GM12878 (cell line): ENCODE results near the gene ZNF407.

Experiments
- CREB1 ChIP-seq: IDR thresholded peaks from 2 replicates; pipeline ENCODE4 v1.6.1; 2012; ENCODE audit warnings: low read depth, mild to moderate bottlenecking, inconsistent platforms
- CREM ChIP-seq: IDR thresholded peaks from 2 replicates; pipeline ENCODE4 v1.6.1; 2014; ENCODE audit warnings: antibody characterized with exemption, low read depth
- EP300 ChIP-seq, 2 experiments: fragments of 150-350 bp in 1 of 2; IDR thresholded peaks; 2 replicates each; pipeline ENCODE4 v1.6.1; 2011 to 2012; ENCODE audit warnings: low read depth in 2 of 2, low read length in 2 of 2, borderline replicate concordance in 1 of 2, improper control_type of control experiment in 1 of 2, inconsistent platforms in 1 of 2; ENCODE audit not compliant: control insufficient read depth in 1 of 2
- JUND ChIP-seq: IDR thresholded peaks from 2 replicates; pipeline ENCODE4 v1.6.1; 2012; ENCODE audit warnings: low read depth, mild to moderate bottlenecking, low read length, improper control_type of control experiment, moderate library complexity
- MYC ChIP-seq: IDR thresholded peaks from 2 replicates; pipeline ENCODE4 v1.6.1; 2011; ENCODE audit warnings: mild to moderate bottlenecking, low read length, moderate library complexity, inconsistent platforms; ENCODE audit not compliant: insufficient read depth, insufficient replicate concordance, insufficient read length, severe bottlenecking
- NBN ChIP-seq: fragments of 450-650 bp; IDR thresholded peaks from 2 replicates; pipeline ENCODE4 v1.6.1; 2016
- NRF1 ChIP-seq: conservative IDR thresholded peaks from 2 replicates; pipeline ENCODE4 v1.6.1; 2011; ENCODE audit warnings: mild to moderate bottlenecking, low read depth, low read length, improper control_type of control experiment
- POLR2A ChIP-seq: IDR thresholded peaks from 2 replicates; pipeline ENCODE4 v1.6.1; 2011; ENCODE audit warnings: low read depth, mild to moderate bottlenecking, low read length
- POLR2AphosphoS2 ChIP-seq: IDR thresholded peaks from 2 replicates; pipeline ENCODE4 v1.6.1; 2011; ENCODE audit warnings: low read depth, mild to moderate bottlenecking, low read length, improper control_type of control experiment, moderate library complexity
- SP1 ChIP-seq: IDR thresholded peaks from one replicate; pipeline ENCODE4 v1.6.1; 2011; ENCODE audit warnings: low read depth, low read length
- TCF3 ChIP-seq: IDR thresholded peaks from 2 replicates; pipeline ENCODE4 v1.6.1; 2012; ENCODE audit warnings: low read depth, mild to moderate bottlenecking, low read length, borderline replicate concordance; ENCODE audit not compliant: insufficient read depth
- ZNF207 ChIP-seq: fragments of 450-650 bp; IDR thresholded peaks from 2 replicates; pipeline ENCODE4 v1.6.1; 2014; ENCODE audit warnings: antibody characterized with exemption, mild to moderate bottlenecking, borderline replicate concordance
- ZSCAN29 ChIP-seq: fragments of 450-650 bp; IDR thresholded peaks from 2 replicates; pipeline ENCODE4 v1.6.1; 2017; ENCODE audit warnings: mild to moderate bottlenecking, moderate library complexity
- TF ChIP-seq, protein P1 (sequence below), 3 experiments: IDR thresholded peaks in 2 of 3; conservative IDR thresholded peaks in 1 of 3; 2 replicates each; pipeline ENCODE4 v1.5.1; 2011; ENCODE audit warnings: low read depth in 3 of 3, low read length in 3 of 3, mild to moderate bottlenecking in 3 of 3, control low read depth in 2 of 3, moderate library complexity in 2 of 3, inconsistent platforms in 1 of 3, mixed read lengths in 1 of 3; ENCODE audit not compliant: control insufficient read depth in 2 of 3, insufficient read depth in 1 of 3; ENCODE audit errors: extremely low read depth in 1 of 3

- TF ChIP-seq TCF3 (no peak), POLR2A (no peak), MYC (no peak), CREM (no peak), CREB1 (no peak), JUND (no peak), ZSCAN29 (no peak), NBN (no peak), NRF1 (no peak), EP300 (IDR thresholded peaks at IDR 0.05; ENCODE audit: borderline replicate concordance in 1 of 2, control insufficient read depth in 1 of 2, low read depth in 2 of 2, low read length in 2 of 2) (no peak), POLR2AphosphoS2 (no peak), SP1 (no peak), ZNF207 (no peak)
- TF ChIP-seq, protein P1, sequence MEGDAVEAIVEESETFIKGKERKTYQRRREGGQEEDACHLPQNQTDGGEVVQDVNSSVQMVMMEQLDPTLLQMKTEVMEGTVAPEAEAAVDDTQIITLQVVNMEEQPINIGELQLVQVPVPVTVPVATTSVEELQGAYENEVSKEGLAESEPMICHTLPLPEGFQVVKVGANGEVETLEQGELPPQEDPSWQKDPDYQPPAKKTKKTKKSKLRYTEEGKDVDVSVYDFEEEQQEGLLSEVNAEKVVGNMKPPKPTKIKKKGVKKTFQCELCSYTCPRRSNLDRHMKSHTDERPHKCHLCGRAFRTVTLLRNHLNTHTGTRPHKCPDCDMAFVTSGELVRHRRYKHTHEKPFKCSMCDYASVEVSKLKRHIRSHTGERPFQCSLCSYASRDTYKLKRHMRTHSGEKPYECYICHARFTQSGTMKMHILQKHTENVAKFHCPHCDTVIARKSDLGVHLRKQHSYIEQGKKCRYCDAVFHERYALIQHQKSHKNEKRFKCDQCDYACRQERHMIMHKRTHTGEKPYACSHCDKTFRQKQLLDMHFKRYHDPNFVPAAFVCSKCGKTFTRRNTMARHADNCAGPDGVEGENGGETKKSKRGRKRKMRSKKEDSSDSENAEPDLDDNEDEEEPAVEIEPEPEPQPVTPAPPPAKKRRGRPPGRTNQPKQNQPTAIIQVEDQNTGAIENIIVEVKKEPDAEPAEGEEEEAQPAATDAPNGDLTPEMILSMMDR (IDR thresholded peaks at IDR 0.05 in 2 of 3, conservative IDR thresholded peaks at IDR 0.05 in 1 of 3; ENCODE audit: control insufficient read depth in 2 of 3, extremely low read depth in 1 of 3, insufficient read depth in 1 of 3, low read depth in 3 of 3, low read length in 3 of 3) = no peak
Measured at GRCh38 chr18:74558096-74558495, 39.6 kb upstream of the ZNF407 start.
